ENCODE results near the gene SUSD2.

SUSD2 gene

DNA sequence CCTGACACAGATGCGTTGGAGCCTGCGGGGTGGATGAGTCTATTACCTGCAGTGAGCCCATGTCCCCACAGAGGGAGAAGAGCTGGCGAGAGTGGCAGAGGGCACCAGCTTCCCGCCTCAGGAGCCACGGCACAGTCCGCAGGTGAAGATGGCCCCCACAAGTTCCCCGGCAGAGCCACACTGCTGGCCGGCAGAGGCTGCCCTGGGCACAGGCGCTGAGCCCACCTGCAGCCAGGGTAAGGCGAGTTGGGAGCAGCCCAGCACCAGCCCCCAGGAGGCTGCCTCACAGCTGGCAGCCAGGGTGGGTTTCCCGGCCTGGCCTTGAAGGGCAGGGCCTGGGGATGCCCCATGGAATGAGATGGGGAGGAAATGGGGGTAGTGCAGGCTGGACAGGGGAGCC is 5.2 kb upstream of the SUSD2 start:
- peaks cover 8% of the 10 kb centered on the region; the same call in 1 of the 2 replicates for H3K4me1 ChIP-seq (ENCODE audit: low read length)
- H3K36me3 ChIP-seq (replicated peaks; ENCODE audit: low read depth, low read length) = peaks cover 17% of the 10 kb centered on the region
- H2AFZ ChIP-seq (ENCODE audit: low read depth, low read length) = no peak overlapping the region
- no peaks in the 10 kb centered on the region for H3K79me2 ChIP-seq (ENCODE audit: low read length)
- no peak overlapping the region for H3K9ac ChIP-seq (ENCODE audit: low read length)
- H3K27me3 ChIP-seq (ENCODE audit: low read depth, low read length) = no peaks in the 10 kb centered on the region
- TF ChIP-seq EZH2phosphoT487 (IDR thresholded peaks at IDR 0.05; ENCODE audit: low read depth) (no peak), CTCF (IDR thresholded peaks at IDR 0.05; ENCODE audit: low read depth, low read length) (no peak)
- H3K4me3 ChIP-seq (ENCODE audit: low read length) = no peak overlapping the region
- no peak overlapping the region for H3K27ac ChIP-seq (ENCODE audit: low read length)
- H4K20me1 ChIP-seq (ENCODE audit: insufficient read depth, low read length) = no peaks in the 10 kb centered on the region
- no peaks in the 10 kb centered on the region for H3K9me3 ChIP-seq (ENCODE audit: insufficient read depth, low read length)
- no peak overlapping the region for H3K4me2 ChIP-seq (ENCODE audit: low read length)

DNA sequence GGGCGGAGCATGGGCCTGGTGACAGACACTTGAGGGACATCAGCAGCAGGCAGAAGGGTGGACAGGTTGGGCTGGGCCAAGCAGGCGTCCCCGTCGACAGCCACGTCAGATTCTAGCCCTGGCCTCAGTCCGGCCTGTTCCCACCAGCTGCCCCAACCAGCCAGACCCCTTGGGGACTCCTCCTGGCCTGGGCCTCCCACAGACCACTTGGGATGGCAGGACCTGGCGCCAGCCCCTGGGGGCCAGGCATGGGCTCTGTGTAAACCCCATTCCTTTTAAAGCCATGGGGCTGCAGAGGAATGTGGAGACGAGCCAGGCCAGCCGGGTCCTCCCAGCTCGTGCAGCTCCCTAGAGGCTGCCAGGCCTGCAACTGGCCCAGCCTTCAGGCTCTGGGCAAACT is 4.7 kb upstream of the SUSD2 start:
- Histone ChIP-seq H3K27ac (ENCODE audit: low read length) (no peak overlapping the region), H3K36me3 (replicated peaks; ENCODE audit: low read depth, low read length) (peaks cover 16% of the 10 kb centered on the region)

DNA sequence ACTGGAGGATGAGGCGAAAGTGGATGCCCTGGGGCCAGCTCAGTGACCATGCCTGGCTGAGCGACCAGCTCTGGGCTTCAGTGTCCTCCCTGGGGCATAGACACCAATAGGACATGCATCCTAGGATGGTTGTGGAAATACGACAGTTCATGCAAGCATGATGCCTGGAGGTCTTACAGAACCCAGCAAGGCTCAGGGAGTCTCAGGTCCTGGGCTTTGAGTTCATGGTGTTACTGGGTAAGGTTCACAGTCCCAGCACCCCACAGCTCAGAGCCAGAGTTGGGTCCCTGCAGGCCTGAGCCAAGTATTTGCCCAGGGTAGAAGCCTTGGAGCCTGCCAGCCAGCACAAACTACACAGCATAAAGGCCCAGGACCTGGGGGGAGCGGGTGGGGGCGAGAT is 4.2 kb upstream of the SUSD2 start:
- Histone ChIP-seq H3K79me2 (ENCODE audit: low read length) (no peaks in the 10 kb centered on the region), H2AFZ (ENCODE audit: low read depth, low read length) (no peak overlapping the region), H3K27ac (ENCODE audit: low read length) (no peak overlapping the region), H4K20me1 (ENCODE audit: insufficient read depth, low read length) (no peaks in the 10 kb centered on the region), H3K4me2 (ENCODE audit: low read length) (no peak overlapping the region), H3K9me3 (ENCODE audit: insufficient read depth, low read length) (no peaks in the 10 kb centered on the region), H3K27me3 (ENCODE audit: low read depth, low read length) (no peaks in the 10 kb centered on the region), H3K36me3 (replicated peaks; ENCODE audit: low read depth, low read length) (peaks cover 12% of the 10 kb centered on the region), H3K4me1 (ENCODE audit: low read length) (peaks cover 8% of the 10 kb centered on the region; the same call in 1 of the 2 replicates), H3K9ac (ENCODE audit: low read length) (no peak overlapping the region), H3K4me3 (ENCODE audit: low read length) (no peak overlapping the region)
- no peak for TF ChIP-seq EZH2phosphoT487 (IDR thresholded peaks at IDR 0.05; ENCODE audit: low read depth)
- TF ChIP-seq CTCF (IDR thresholded peaks at IDR 0.05; ENCODE audit: low read depth, low read length) = no peak

More for the DNA sequence above, 4.7 kb upstream of the SUSD2 start:
- Histone ChIP-seq H3K4me3 (ENCODE audit: low read length) (no peak overlapping the region), H4K20me1 (ENCODE audit: insufficient read depth, low read length) (no peaks in the 10 kb centered on the region), H2AFZ (ENCODE audit: low read depth, low read length) (no peak overlapping the region), H3K79me2 (ENCODE audit: low read length) (no peaks in the 10 kb centered on the region), H3K27me3 (ENCODE audit: low read depth, low read length) (no peaks in the 10 kb centered on the region), H3K4me1 (ENCODE audit: low read length) (peaks cover 8% of the 10 kb centered on the region; the same call in 1 of the 2 replicates), H3K4me2 (ENCODE audit: low read length) (no peak overlapping the region), H3K9me3 (ENCODE audit: insufficient read depth, low read length) (no peaks in the 10 kb centered on the region), H3K9ac (ENCODE audit: low read length) (no peak overlapping the region)
- TF ChIP-seq CTCF (IDR thresholded peaks at IDR 0.05; ENCODE audit: low read depth, low read length) = no peak
- TF ChIP-seq EZH2phosphoT487 (IDR thresholded peaks at IDR 0.05; ENCODE audit: low read depth) = no peak

DNA sequence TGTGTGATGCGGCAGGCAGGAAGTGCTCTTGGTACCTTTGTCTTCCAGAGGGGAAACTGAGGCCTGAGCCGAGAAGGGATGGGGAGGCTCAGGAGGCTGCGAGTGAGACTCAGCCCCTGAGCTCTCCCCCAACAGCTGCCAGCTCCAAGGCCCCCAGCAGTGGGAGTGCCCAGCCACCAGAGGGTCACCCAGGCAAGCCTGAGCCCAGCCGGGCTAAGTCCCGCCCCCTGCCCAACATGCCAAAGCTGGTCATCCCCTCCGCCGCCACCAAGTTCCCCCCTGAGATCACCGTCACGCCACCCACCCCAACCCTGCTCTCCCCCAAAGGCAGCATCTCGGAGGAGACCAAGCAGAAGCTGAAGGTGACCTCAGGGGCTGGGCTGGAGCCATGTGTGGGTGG is 3.8 kb upstream of the SUSD2 start:
- Histone ChIP-seq H3K9ac (ENCODE audit: low read length) (no peak overlapping the region), H3K36me3 (replicated peaks; ENCODE audit: low read depth, low read length) (peaks cover 7% of the 10 kb centered on the region), H3K79me2 (ENCODE audit: low read length) (no peaks in the 10 kb centered on the region), H3K4me3 (ENCODE audit: low read length) (no peak overlapping the region), H3K27ac (ENCODE audit: low read length) (no peak overlapping the region), H3K27me3 (ENCODE audit: low read depth, low read length) (no peaks in the 10 kb centered on the region), H4K20me1 (ENCODE audit: insufficient read depth, low read length) (no peaks in the 10 kb centered on the region), H2AFZ (ENCODE audit: low read depth, low read length) (no peak overlapping the region), H3K4me2 (ENCODE audit: low read length) (no peak overlapping the region), H3K4me1 (ENCODE audit: low read length) (peaks cover 8% of the 10 kb centered on the region; the same call in 1 of the 2 replicates), H3K9me3 (ENCODE audit: insufficient read depth, low read length) (no peaks in the 10 kb centered on the region)
- TF ChIP-seq EZH2phosphoT487 (IDR thresholded peaks at IDR 0.05; ENCODE audit: low read depth) = no peak
- no peak for TF ChIP-seq CTCF (IDR thresholded peaks at IDR 0.05; ENCODE audit: low read depth, low read length)
